GM23248 (cell line): ENCODE results near the gene OR2A25. TPM values are rescaled to one million over a fixed set of nuclear protein-coding genes. Genes with fewer than 3 reads are reported as not detected.

Experiments used
- DNase-seq: peaks from one replicate; pipeline ENCODE4 v3.0.0-alpha.2; 2015
- H2AFZ ChIP-seq: fragments of 200-600 bp; sonication (generic); 2 replicates; pipeline ENCODE4 v1.6.1; 2016; ENCODE audit warnings: antibody characterized with exemption
- H3F3A ChIP-seq: fragments of 200-600 bp; sonication (generic); 2 replicates; pipeline ENCODE4 v1.6.1; 2016; ENCODE audit warnings: mild to moderate bottlenecking, antibody characterized with exemption, mixed run types; ENCODE audit not compliant: insufficient read depth
- H3K27ac ChIP-seq: fragments of 200-600 bp; sonication (generic); 2 replicates; pipeline ENCODE4 v1.5.1; 2016; ENCODE audit warnings: mild to moderate bottlenecking
- H3K27me3 ChIP-seq: fragments of 200-600 bp; sonication (generic); replicated peaks from 2 replicates; pipeline ENCODE4 v1.6.1; 2016; ENCODE audit warnings: mild to moderate bottlenecking; ENCODE audit not compliant: insufficient read depth
- H3K36me3 ChIP-seq: fragments of 200-600 bp; sonication (generic); 2 replicates; pipeline ENCODE4 v1.6.1; 2016; ENCODE audit warnings: low read depth, mild to moderate bottlenecking
- H3K4me1 ChIP-seq: fragments of 200-600 bp; sonication (generic); 2 replicates; pipeline ENCODE4 v1.6.1; 2016; ENCODE audit warnings: mild to moderate bottlenecking; ENCODE audit not compliant: insufficient read depth
- H3K4me2 ChIP-seq: fragments of 200-600 bp; sonication (generic); one replicate; pipeline ENCODE4 v1.6.1; 2016; ENCODE audit warnings: mild to moderate bottlenecking; ENCODE audit not compliant: unreplicated experiment
- H3K4me3 ChIP-seq: fragments of 200-600 bp; sonication (generic); 2 replicates; pipeline ENCODE4 v1.5.1; 2016; ENCODE audit warnings: mild to moderate bottlenecking
- H3K79me2 ChIP-seq: fragments of 200-600 bp; sonication (generic); 2 replicates; pipeline ENCODE4 v1.6.1; 2016; ENCODE audit warnings: mild to moderate bottlenecking; ENCODE audit not compliant: insufficient read depth
- H3K9ac ChIP-seq: fragments of 200-600 bp; sonication (generic); 2 replicates; pipeline ENCODE4 v1.6.1; 2016; ENCODE audit warnings: mild to moderate bottlenecking
- H3K9me2 ChIP-seq: fragments of 200-600 bp; sonication (generic); 2 replicates; pipeline ENCODE4 v1.6.1; 2016; ENCODE audit warnings: mixed run types, mild to moderate bottlenecking, moderate library complexity; ENCODE audit not compliant: insufficient read depth
- H3K9me3 ChIP-seq: fragments of 200-600 bp; sonication (generic); one replicate; pipeline ENCODE4 v1.6.1; 2017; ENCODE audit warnings: low read depth
- H4K20me1 ChIP-seq: fragments of 200-600 bp; sonication (generic); 2 replicates; pipeline ENCODE4 v1.6.0; 2016; ENCODE audit not compliant: insufficient read depth
- EZH2 ChIP-seq: fragments of 200-600 bp; sonication (generic); IDR thresholded peaks from 2 replicates; pipeline ENCODE4 v1.6.1; 2018; ENCODE audit warnings: antibody characterized with exemption, mild to moderate bottlenecking; ENCODE audit not compliant: insufficient read depth, poor library complexity, severe bottlenecking
- EZH2phosphoT487 ChIP-seq: fragments of 200-600 bp; sonication (generic); IDR thresholded peaks from 2 replicates; pipeline ENCODE4 v1.6.1; 2018; ENCODE audit warnings: antibody characterized with exemption, moderate library complexity, mild to moderate bottlenecking, low read depth; ENCODE audit not compliant: insufficient read depth
- WGBS, 2 experiments: methylation state at CpG; one replicate each; pipeline ENCODE4 v1.1.6; 2015 to 2017; ENCODE audit warnings: low lambda C conversion rate in 2 of 2, low coverage in 1 of 2; ENCODE audit errors: missing lambda C conversion rate in 2 of 2; 5-methylcytosine and 5-hydroxymethylcytosine counted together
- in situ Hi-C: fragments of 300-500 bp; cut with MboI; formaldehyde crosslinking; loops from 2 replicates; pipeline ENCODE4 v1.15.0; 2020
- polyA plus RNA-seq: library from polyadenylated mRNA; unstranded; fragments of >200 nt; fragmentation: Nextera tagmentation; extraction: Ambion mirVana; gene quantifications from 2 replicates; pipeline ENCODE4 v1.2.1, GENCODE V29; 2016
- total RNA-seq: library from RNA; depleted of rRNA; stranded (reverse); fragments of >200 nt; shearing (Covaris generic); gene quantifications from 2 replicates; pipeline ENCODE4 v1.2.3, GENCODE V29; 2014

The OR2A25 gene
- total and polyA plus RNA-seq, 2 experiments from 2014 or later = not detected

DNA sequence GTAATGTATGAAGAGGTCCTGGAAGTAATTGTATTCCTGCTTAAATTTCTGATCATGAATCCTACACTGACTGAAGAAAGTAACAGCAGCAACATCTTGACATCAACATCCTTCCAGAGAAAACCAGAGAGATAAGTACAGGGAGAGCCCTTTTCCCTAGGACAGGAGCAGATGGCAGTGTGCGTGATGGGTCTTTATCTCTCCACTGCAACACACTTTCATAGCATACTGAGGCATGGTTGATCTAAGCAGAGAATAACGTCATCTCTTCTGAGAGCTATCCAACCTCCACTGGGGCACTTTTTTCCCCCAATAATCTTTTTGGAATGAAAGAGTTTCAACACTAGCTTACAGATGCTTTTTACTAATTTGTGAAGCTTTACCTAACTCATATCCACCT, 342 bp downstream of the OR2A25 start:
- H3K4me1 ChIP-seq = no peaks in the 10 kb centered on the region
- in situ Hi-C loops = no loop called here
- H3K9me2 ChIP-seq = no peaks in the 10 kb centered on the region
- 21 to 31% methylated on average over 2 of the region's 2 CpGs for WGBS, 2 experiments
- 0 out of 2 replicates have a peak, but pooled peaks cover 2% of the 10 kb centered on the region for H3K27me3 ChIP-seq
- H3K9me3 ChIP-seq = no peaks in the 10 kb centered on the region
- no peaks in the 10 kb centered on the region for H3K36me3 ChIP-seq
- no peak overlapping the region for H2AFZ ChIP-seq
- H3K79me2 ChIP-seq = no peaks in the 10 kb centered on the region
- no peak overlapping the region for H3K9ac ChIP-seq
- no peak overlapping the region for H3K4me3 ChIP-seq
- no peaks in the 10 kb centered on the region for H4K20me1 ChIP-seq
- DNase-seq = no peak
- TF ChIP-seq EZH2phosphoT487 = no peak
- TF ChIP-seq EZH2 = no peak
- no peaks in the 10 kb centered on the region for H3F3A ChIP-seq
- H3K4me2 ChIP-seq = no peak overlapping the region
- H3K27ac ChIP-seq = no peak overlapping the region

- no peak for DNase-seq
These were observed 4.8 kb downstream of the OR2A25 start for GRCh38 chr7:144074374-144074773.

GRCh38 chr7:144085978-144086377, 16.4 kb downstream of the OR2A25 start, which contains the start of gene OR2A12:
OR2A12 (plus strand) TSS chr7:144086278; CDS start chr7:144095108, 8,830 bp downstream.
- no peak within 1 kb of the TSS for H3K4me3 ChIP-seq
- H3F3A ChIP-seq = no peaks in the 10 kb centered on the region
- no peaks in the 10 kb centered on the region for H3K36me3 ChIP-seq
- no peaks in the 10 kb centered on the region for H3K27me3 ChIP-seq
- in situ Hi-C loops = no loop called here
- no peak within 1 kb of the TSS for H3K27ac ChIP-seq
- WGBS, 2 experiments = 59 to 62% methylated on average over 2 of the region's 2 CpGs
- no peak for DNase-seq
- H3K4me2 ChIP-seq = no peak within 1 kb of the TSS
- no peak within 1 kb of the TSS for H2AFZ ChIP-seq
- no peaks in the 10 kb centered on the region for H3K4me1 ChIP-seq
- H3K9ac ChIP-seq = no peak within 1 kb of the TSS
- TF ChIP-seq EZH2 = no peak
- no peak for TF ChIP-seq EZH2phosphoT487
- H3K79me2 ChIP-seq = no peaks in the 10 kb centered on the region
- H4K20me1 ChIP-seq = no peaks in the 10 kb centered on the region
- no peaks in the 10 kb centered on the region for H3K9me2 ChIP-seq
- no peaks in the 10 kb centered on the region for H3K9me3 ChIP-seq

More at GRCh38 chr7:144074374-144074773, 4.8 kb downstream of the OR2A25 start:
- Histone ChIP-seq H3F3A (no peaks in the 10 kb centered on the region), H3K9me2 (no peaks in the 10 kb centered on the region), H3K27me3 (no peaks in the 10 kb centered on the region), H3K4me1 (no peaks in the 10 kb centered on the region), H3K36me3 (no peaks in the 10 kb centered on the region), H4K20me1 (no peaks in the 10 kb centered on the region), H3K9ac (no peak overlapping the region), H3K27ac (no peak overlapping the region), H3K4me2 (no peak overlapping the region), H3K79me2 (no peaks in the 10 kb centered on the region), H3K9me3 (no peaks in the 10 kb centered on the region), H3K4me3 (no peak overlapping the region), H2AFZ (no peak overlapping the region)
- in situ Hi-C loops = no loop called here
- no peak for TF ChIP-seq EZH2phosphoT487
- TF ChIP-seq EZH2 = no peak
- 63 to 65% methylated on average over 8 of the region's 8 CpGs for WGBS, 2 experiments

DNA sequence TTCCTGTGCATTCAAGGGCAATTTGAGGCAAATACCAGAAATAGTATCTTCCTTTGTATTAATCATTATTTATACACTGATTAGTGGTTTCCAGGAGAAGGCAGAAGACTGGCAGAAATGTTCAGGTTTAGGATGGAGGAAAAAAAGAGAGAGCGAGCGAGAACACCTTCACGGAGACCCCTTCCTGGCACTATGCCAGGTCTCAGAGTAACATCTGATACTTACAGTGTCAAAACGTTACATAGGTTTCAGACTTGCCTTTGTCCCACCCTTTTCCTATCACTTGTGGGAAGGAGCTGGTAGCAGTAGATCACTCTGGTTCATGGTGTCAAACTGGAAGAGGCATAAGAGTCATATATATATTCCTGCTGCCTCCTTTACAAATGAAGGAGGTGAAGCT, 17.1 kb downstream of the OR2A25 start:
- no peak overlapping the region for H2AFZ ChIP-seq
- H3K9me2 ChIP-seq = no peaks in the 10 kb centered on the region
- H3K4me2 ChIP-seq = no peak overlapping the region
- H3K79me2 ChIP-seq = no peaks in the 10 kb centered on the region
- WGBS, 2 experiments = 44% methylated on average over 4 of the region's 4 CpGs
- H3K9me3 ChIP-seq = no peaks in the 10 kb centered on the region
- TF ChIP-seq EZH2phosphoT487 = no peak
- TF ChIP-seq EZH2 = no peak
- H4K20me1 ChIP-seq = no peaks in the 10 kb centered on the region
- no peaks in the 10 kb centered on the region for H3K36me3 ChIP-seq
- no peak overlapping the region for H3K9ac ChIP-seq
- H3K4me3 ChIP-seq = no peak overlapping the region
- H3F3A ChIP-seq = no peaks in the 10 kb centered on the region
- no peak for DNase-seq
- no peak overlapping the region for H3K27ac ChIP-seq
- H3K27me3 ChIP-seq = no peaks in the 10 kb centered on the region
- in situ Hi-C loops = no loop called here
- no peaks in the 10 kb centered on the region for H3K4me1 ChIP-seq

DNA sequence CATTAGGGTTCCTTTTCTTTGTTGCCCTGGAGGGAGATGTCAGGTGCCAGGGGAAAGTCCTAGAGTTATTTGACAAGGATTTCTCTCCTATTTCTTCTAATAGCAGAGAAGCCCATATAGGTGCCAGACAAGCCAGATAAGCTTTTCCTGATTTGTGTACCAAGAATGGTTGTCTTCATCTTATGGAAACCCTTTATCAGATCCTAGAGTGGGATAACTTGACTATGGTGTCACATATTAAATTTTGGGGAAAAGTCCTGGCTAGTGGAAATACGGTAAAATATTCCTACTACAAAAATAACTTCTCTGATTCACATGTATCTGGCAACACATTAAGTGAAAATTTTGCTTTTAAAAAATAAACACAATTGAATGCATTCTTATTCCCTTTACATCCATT, 17.6 kb downstream of the OR2A25 start:
- Histone ChIP-seq H4K20me1 (no peaks in the 10 kb centered on the region), H3K4me1 (no peaks in the 10 kb centered on the region), H3F3A (no peaks in the 10 kb centered on the region), H3K9me3 (no peaks in the 10 kb centered on the region), H3K79me2 (no peaks in the 10 kb centered on the region), H3K4me2 (no peak overlapping the region), H2AFZ (no peak overlapping the region), H3K9me2 (no peaks in the 10 kb centered on the region), H3K4me3 (no peak overlapping the region), H3K27me3 (no peaks in the 10 kb centered on the region), H3K27ac (no peak overlapping the region), H3K36me3 (no peaks in the 10 kb centered on the region), H3K9ac (no peak overlapping the region)
- in situ Hi-C loops = no loop called here
- WGBS, 2 experiments = 3 to 6% methylated on average over 1 of the region's 1 CpG
- TF ChIP-seq EZH2 (no peak), EZH2phosphoT487 (no peak)
- no peak for DNase-seq
